Melanocyte of skin (primary cell): ENCODE results near the gene SYNE4. TPM values are rescaled to one million over a fixed set of nuclear protein-coding genes. Genes with fewer than 3 reads are reported as not detected.

ENCODE experiments used
- small RNA-seq, 2 donors: library from RNA; depleted of rRNA; stranded (forward); fragments of <200 nt; gene quantifications; one replicate each; pipeline ENCODE3, GENCODE V24; 2012
- total RNA-seq, 2 donors: library from RNA; depleted of rRNA; stranded (reverse); fragments of >200 nt; gene quantifications; 2 replicates each; pipeline ENCODE4 v1.2.3, GENCODE V29; 2012

Gene SYNE4, protein sequence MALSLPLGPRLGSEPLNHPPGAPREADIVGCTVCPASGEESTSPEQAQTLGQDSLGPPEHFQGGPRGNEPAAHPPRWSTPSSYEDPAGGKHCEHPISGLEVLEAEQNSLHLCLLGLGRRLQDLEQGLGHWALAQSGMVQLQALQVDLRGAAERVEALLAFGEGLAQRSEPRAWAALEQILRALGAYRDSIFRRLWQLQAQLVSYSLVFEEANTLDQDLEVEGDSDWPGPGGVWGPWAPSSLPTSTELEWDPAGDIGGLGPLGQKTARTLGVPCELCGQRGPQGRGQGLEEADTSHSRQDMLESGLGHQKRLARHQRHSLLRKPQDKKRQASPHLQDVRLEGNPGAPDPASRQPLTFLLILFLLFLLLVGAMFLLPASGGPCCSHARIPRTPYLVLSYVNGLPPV
- under 1 TPM in 1 of 2 donors, not detected in 1; under 0.01 TPM for total RNA-seq

DNA sequence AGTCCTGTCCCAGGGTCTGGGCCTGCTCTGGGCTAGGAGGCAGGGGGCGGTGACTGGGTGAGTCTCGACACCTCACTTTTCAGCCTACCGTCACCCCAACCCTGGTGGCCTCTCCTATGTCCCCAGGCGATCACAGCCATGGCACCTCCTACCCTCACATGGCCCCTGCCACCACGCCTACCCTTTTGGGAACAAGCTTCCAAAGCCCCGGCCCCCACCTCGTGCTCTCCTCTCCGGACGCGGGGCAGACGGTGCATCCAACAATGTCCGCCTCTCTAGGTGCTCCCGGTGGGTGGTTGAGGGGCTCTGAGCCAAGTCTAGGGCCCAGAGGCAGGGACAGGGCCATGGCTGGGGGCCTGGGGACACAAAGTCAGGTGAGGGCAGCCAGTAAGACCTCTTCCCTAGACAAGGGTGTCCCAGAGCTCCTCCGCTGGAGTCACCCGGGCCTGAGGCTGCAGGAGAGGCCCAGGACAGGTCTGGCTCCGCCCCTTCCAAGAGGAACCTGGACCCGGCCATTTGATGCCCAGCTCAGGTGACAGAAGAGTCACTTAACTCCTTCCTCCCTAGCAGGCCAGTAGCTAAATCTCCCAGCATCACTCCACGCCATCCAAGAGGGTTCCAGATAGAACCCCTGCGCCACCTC lies at the start of gene SYNE4:
TSS of gene SYNE4 (minus strand) at position 478 of the 643 bp plus-strand sequence. CDS start at position 346, 132 bp downstream.

DNA sequence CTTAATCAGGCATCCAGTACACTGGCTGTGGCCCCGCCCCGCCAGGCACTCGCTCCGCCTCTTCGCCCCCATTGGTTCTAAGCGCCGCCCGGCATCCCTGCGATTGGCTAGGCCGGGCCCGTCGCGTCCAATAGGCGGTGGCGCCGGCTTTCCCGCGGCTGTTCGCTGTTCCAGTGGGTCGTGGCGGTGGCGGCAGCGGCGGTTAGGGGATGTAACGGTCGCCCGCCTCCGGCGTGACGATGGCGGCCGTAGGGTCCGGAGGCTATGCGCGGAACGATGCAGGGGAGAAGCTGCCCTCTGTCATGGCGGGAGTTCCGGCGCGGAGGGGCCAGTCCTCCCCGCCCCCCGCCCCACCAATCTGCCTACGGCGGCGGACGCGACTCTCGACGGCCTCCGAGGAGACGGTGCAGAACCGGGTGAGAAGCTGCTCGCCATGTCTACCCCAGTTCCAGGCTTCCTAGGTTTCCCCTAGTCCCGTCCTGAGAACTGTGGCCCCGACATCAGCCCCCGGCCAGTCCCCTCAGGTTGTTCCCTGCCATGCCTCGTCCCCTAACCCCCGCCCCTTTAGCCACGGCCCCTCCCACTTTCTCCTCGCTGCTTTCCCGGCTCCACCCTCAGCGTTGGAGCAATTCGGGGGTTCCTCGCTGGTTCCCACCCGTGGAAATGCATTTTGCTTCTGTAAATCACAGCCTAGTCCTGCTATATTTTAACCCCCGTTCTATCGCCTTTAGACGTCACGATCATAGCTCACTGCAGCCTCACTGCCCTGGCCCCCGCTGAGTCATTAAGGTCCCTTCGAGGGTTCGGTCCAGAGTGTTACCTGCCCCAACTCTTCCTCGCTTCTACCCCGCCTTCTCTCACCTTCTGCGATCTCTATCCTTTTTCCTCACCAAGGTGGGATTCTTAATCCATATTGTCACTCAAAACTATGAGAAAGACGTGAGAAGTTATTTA lies 46.4 kb upstream of the SYNE4 start, which contains the start of gene WDR62:
TSS of gene WDR62 (plus strand) at position 165 of the 954 bp plus-strand sequence. CDS start at position 240, 75 bp downstream.

DNA sequence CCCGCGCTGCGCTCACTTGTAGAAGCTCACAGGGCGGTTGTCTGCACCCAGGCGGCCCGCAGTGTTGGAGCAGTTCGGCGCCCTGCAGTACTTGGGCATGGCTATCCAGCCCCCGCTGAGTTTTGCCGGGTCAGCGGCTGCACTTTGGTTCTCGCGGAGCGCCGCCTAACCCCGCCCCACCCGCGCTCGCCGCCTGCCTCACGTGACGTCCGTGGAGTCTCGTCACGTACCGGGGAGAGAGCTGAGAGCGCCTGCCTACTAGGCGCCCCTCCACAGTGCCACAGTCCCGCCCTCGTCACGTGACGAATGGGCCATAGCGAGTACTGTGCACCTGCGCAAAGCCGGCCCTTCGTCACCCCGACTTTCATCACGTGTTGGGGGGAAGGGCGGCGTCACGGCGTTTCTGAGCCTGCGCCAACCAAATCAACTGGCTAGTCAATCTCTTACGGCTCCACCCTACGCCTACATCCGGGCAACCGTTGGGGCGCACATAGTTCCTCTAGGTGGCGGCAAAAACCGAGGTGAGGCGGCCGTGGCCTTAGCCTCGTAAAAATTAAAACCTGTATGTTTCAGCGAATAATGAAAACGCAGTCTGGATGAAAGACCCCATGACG lies 45.6 kb upstream of the SYNE4 start, which contains the start of gene THAP8:
TSS of gene THAP8 (minus strand) at position 167 of the 614 bp plus-strand sequence. CDS start at position 99, 68 bp downstream.

DNA sequence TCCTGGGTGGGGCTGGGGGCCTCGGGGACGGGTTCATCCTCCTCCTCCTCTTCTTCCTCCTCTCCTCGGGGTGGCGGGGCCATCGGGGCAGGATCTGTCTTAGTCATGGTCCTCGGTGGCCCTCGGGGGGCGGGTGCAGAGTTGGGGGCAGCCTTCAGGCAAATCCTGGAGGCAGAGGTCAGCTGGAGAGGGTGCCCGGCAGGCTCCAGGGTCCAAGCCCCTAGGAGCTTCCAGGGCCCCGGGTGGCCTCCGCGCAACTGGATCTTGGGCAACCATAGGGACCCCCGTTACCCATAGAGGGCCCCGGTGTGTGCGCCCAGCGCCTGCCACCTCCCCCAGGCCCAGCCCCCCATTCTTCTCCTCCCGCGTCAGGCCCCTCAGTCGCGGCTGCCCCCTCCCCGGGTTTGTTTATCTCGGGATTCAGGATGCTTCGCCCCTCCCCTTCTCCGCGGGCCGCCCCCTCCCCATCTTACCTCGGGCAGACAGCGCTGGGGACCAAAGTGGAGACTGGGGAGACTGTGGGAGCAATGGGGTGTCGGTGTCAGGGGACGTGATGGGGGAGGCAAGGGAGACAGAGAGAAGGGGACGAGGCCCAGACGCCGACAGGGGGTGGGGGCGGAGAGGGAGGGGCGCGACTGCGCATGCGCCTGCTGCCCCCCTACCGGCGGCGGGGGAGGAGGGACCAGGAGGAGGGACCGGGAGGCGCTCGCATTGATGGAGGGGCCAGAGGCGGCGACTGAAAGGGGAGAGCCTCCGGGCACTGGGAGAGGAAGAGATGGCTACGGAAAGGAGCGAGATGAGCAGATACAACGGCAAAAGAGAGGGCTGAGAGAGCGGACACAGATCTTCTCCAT lies 23.9 kb upstream of the SYNE4 start, which contains the start of gene CLIP3:
TSS of gene CLIP3 (minus strand) at position 623 of the 854 bp plus-strand sequence. CDS start at position 107, 516 bp downstream.

DNA sequence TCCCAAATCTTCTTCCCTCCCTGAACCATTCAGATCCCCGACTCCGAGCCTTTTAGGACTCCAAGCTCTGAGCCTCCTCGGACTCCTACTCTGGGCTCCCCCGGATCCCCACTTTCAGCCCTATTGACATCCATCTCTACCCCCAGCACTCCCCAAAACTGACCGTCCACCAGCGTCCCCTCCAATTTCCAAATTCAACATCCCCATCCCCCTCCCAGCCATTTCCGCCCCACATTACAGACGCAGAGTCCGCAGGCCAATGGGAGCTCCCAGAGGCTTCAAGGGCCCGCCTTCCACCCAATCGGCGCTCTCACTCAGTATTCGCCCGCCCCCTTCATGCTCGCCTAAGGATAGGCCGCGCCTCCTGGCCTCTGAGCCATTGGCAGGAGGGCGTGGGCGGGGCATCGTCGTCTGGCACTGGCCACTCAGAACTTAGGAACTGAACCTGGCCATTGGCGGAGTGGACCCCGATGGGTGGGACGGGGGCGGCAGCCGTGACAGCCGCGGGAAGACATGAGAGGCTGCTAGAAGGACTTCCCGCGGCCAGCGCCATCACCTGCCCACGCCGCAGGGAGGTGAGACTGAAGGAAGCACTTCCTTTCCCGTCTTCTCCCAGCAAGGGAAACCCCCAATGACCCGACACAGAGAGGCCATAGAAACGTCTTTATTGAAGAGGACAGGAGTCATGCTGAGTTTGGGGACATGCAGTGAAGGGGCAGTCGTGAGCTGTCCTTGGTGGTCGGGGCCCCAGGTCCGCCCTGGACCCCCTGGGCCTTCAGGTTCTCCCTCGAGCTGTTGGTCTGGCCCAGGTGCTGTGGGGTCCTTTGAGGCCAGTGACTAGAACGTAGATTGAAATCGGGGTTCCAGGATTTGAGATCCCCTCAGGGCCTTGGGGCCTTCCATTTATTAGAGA lies 5.7 kb upstream of the SYNE4 start, which contains the start of gene ALKBH6:
TSS of gene ALKBH6 (minus strand) at position 202 of the 913 bp plus-strand sequence. CDS start 816 bp downstream, outside the sequence.

DNA sequence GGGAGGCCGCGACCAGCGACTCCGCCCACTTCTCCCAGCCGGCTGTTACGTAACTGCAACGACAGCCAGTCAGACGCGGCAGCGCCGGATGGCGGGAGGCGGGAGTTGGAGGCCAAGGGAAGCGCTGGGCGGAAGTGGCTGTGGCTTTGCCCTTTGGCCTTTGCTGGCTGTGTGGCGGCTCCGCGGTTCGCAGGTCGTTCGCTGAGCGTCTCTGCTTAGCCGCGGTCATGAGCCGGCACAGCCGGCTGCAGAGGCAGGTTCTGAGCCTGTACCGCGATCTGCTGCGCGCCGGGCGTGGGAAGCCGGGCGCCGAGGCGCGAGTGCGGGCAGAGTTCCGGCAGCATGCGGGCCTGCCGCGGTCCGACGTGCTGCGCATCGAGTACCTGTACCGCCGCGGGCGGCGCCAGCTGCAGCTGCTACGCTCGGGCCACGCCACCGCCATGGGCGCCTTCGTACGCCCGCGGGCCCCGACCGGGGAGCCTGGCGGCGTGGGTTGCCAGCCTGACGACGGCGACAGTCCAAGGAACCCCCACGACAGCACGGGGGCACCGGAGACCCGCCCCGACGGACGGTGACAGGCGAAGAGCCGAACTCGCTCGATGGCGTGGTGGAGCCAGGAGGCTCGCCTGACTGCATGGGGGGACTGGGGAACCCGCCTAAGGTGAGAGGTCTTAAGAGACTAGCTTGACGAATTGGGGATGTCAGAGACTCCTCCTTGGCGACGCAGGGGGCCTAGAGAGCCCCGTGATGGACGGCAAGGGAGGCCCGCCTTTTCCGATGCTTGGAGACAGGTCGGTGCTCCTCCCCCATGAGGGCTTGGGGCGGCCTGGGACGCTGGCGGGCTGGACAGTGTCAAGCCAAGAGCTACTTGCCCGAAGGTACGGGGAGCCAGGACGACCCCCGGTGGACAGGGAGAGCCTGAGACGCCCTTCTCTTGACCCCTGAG lies 13.3 kb downstream of the SYNE4 start, which contains the start of gene SDHAF1:
TSS of gene SDHAF1 (plus strand) at position 141 of the 946 bp plus-strand sequence. CDS start at position 228, 87 bp downstream.

Small RNA genes lying within 50 kb of the gene (small RNA-seq; reads per million reads assigned to genes)
- gene AF038458.1: 0 reads per million in 2 donors

Other genes with a start within 250 kb of the SYNE4 start
- 1 to 10 TPM; 1.3 to 7.9 TPM for gene ARHGAP33, start 233.2 kb downstream of the SYNE4 start, total RNA-seq
- gene PRODH2, start 196.0 kb downstream of the SYNE4 start, total RNA-seq: not detected
- gene NPHS1, start 156.3 kb downstream of the SYNE4 start, total RNA-seq: not detected
- under 1 TPM; 0.33 to 0.34 TPM for gene KIRREL2, start 151.9 kb downstream of the SYNE4 start, total RNA-seq
- gene APLP1, start 140.2 kb downstream of the SYNE4 start, total RNA-seq: 1 to 10 TPM in 1 of 2 donors, under 1 TPM in 1; under 0.01 to 2.1 TPM
- gene NFKBID, start 108.3 kb downstream of the SYNE4 start, total RNA-seq: 10 to 100 TPM in 1 of 2 donors, 1 to 10 TPM in 1; 3.1 to 20.6 TPM
- under 1 TPM in 1 of 2 donors, not detected in 1; 1.00 TPM for gene HCST, start 106.3 kb downstream of the SYNE4 start, total RNA-seq
- gene TYROBP, start 100.5 kb downstream of the SYNE4 start, total RNA-seq: not detected
- 1 to 10 TPM; 5.2 to 5.7 TPM for gene LRFN3, start 72.4 kb downstream of the SYNE4 start, total RNA-seq
- 10 to 100 TPM in 1 of 2 donors, 1 to 10 TPM in 1; 9.6 to 20.6 TPM for gene SDHAF1, start 13.6 kb downstream of the SYNE4 start, total RNA-seq
- 10 to 100 TPM; 28.6 to 29.0 TPM for gene ALKBH6, start 5.4 kb upstream of the SYNE4 start, total RNA-seq
- gene CLIP3, start 24.1 kb upstream of the SYNE4 start, total RNA-seq: 1 to 10 TPM; 2.0 to 3.1 TPM
- gene THAP8, start 45.5 kb upstream of the SYNE4 start, total RNA-seq: 1 to 10 TPM; 2.7 to 4.1 TPM
- 10 to 100 TPM in 1 of 2 donors, 1 to 10 TPM in 1; 6.2 to 16.3 TPM for gene WDR62, start 46.1 kb upstream of the SYNE4 start, total RNA-seq
- not detected for gene OVOL3, start 102.3 kb upstream of the SYNE4 start, total RNA-seq
- gene POLR2I, start 106.1 kb upstream of the SYNE4 start, total RNA-seq: 10 to 100 TPM; 37.5 to 72.3 TPM
- gene TBCB, start 106.7 kb upstream of the SYNE4 start, total RNA-seq: 100 to 1,000 TPM; 123 to 168 TPM
- 100 to 1,000 TPM; 255 to 283 TPM for gene CAPNS1, start 131.3 kb upstream of the SYNE4 start, total RNA-seq
- gene COX7A1, start 143.6 kb upstream of the SYNE4 start, total RNA-seq: 1 to 10 TPM in 1 of 2 donors, under 1 TPM in 1; 0.33 to 2.1 TPM
- gene ZNF565, start 205.9 kb upstream of the SYNE4 start, total RNA-seq: 1 to 10 TPM; 1.7 to 2.1 TPM
- gene ZNF146, start 206.3 kb upstream of the SYNE4 start, total RNA-seq: 10 to 100 TPM; 38.2 to 49.6 TPM